PC-9 (cell line): Measurements from ENCODE around the gene BCAS2.

Source experiments
- EZH2 ChIP-seq: fragments of 200-600 bp; sonication (generic); IDR thresholded peaks from 2 replicates; pipeline ENCODE4 v1.8.0; 2017; ENCODE audit warnings: antibody characterized with exemption, low read depth
- TF ChIP-seq, protein P1 (sequence below): fragments of 200-600 bp; sonication (generic); conservative IDR thresholded peaks from 2 replicates; pipeline ENCODE4 v1.6.1; 2017; ENCODE audit warnings: mixed run types, antibody characterized with exemption, mild to moderate bottlenecking, moderate library complexity

DNA sequence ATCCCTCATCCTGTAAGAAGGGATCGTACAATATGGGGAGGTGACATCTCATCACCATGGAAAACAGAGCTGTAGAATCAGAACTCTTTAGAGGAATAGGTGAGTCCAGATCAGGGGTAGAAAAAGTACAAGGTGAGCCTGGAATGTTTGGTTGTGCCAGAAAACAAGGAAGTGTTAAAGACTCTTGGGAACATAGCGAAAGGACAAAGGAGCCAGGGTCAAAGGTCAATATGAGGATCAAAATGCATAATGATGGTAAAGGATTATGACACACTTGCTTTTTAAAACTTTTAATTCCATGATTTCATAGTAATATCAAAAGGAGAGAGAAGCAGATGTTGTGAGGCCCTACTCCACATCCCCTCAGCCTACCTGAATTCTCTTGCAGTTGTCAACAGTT, 51.2 kb downstream of the BCAS2 start:
- TF ChIP-seq, protein P1, sequence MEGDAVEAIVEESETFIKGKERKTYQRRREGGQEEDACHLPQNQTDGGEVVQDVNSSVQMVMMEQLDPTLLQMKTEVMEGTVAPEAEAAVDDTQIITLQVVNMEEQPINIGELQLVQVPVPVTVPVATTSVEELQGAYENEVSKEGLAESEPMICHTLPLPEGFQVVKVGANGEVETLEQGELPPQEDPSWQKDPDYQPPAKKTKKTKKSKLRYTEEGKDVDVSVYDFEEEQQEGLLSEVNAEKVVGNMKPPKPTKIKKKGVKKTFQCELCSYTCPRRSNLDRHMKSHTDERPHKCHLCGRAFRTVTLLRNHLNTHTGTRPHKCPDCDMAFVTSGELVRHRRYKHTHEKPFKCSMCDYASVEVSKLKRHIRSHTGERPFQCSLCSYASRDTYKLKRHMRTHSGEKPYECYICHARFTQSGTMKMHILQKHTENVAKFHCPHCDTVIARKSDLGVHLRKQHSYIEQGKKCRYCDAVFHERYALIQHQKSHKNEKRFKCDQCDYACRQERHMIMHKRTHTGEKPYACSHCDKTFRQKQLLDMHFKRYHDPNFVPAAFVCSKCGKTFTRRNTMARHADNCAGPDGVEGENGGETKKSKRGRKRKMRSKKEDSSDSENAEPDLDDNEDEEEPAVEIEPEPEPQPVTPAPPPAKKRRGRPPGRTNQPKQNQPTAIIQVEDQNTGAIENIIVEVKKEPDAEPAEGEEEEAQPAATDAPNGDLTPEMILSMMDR = no peak
- TF ChIP-seq EZH2 = no peak
